Stomach (tissue), 9 donors: Measurements from ENCODE around the gene OTUD5. TPM values are rescaled to one million over a fixed set of nuclear protein-coding genes. Genes with fewer than 3 reads are reported as not detected.

Source experiments
- DNase-seq, 2 donors: peaks; one replicate each; pipeline versions ENCODE4 v3.0.0 to v3.0.0-alpha.2; 2013 to 2019
- H3K27ac ChIP-seq, 5 donors: fragments of 200-600 bp in 4 of 5; sonication (generic) in 4 of 5; one replicate each; pipeline ENCODE4 v1.5.1; 2013 to 2019; ENCODE audit warnings: mild to moderate bottlenecking in 1 of 5, moderate library complexity in 1 of 5
- H3K27me3 ChIP-seq, 3 donors: fragments of 200-600 bp; sonication (generic); one replicate each; pipeline ENCODE4 v1.5.1; 2017 to 2019; ENCODE audit warnings: mixed run types in 1 of 3
- H3K36me3 ChIP-seq, 4 donors: fragments of 200-600 bp; sonication (generic); 1 replicate in 3 of 4; 2 replicates in 1 of 4; pipeline ENCODE4 v1.5.1; 2016 to 2019
- H3K4me1 ChIP-seq, 4 donors: fragments of 200-600 bp; sonication (generic); one replicate each; pipeline ENCODE4 v1.5.1; 2016 to 2019
- H3K4me3 ChIP-seq, 4 donors: fragments of 200-600 bp; sonication (generic) in 3 of 4; one replicate each; pipeline ENCODE4 v1.5.1; 2016 to 2019; ENCODE audit warnings: mild to moderate bottlenecking in 1 of 4
- H3K9me3 ChIP-seq, 4 donors: fragments of 200-600 bp; sonication (generic); one replicate each; pipeline ENCODE4 v1.5.1; 2016 to 2019
- CTCF ChIP-seq, 7 experiments: fragments of 450-650 bp in 4 of 7; fragments of 200-600 bp in 3 of 7; sonication (generic) in 3 of 7; IDR thresholded peaks; one replicate each; pipeline ENCODE4 v1.5.1; 2016 to 2019; ENCODE audit warnings: antibody characterized with exemption in 7 of 7, control low read depth in 2 of 7, mild to moderate bottlenecking in 1 of 7
- EP300 ChIP-seq: sonication (generic); formaldehyde crosslinking; IDR thresholded peaks from one replicate; pipeline ENCODE4 v1.6.1; 2017; ENCODE audit warnings: antibody characterized with exemption
- POLR2A ChIP-seq, 4 donors: fragments of 450-650 bp; IDR thresholded peaks; one replicate each; pipeline ENCODE4 v1.6.1; 2016; ENCODE audit warnings: antibody characterized with exemption in 4 of 4, control low read depth in 2 of 4, mild to moderate bottlenecking in 1 of 4, moderate library complexity in 1 of 4
- POLR2AphosphoS5 ChIP-seq, 3 donors: sonication (generic); formaldehyde crosslinking; IDR thresholded peaks; one replicate each; pipeline ENCODE4 v1.6.1; 2016; ENCODE audit warnings: antibody characterized with exemption in 3 of 3
- WGBS, 5 donors: extraction: QIAGEN DNeasy Blood & Tissue Kit in 3 of 5; methylation state at CpG; one replicate each; pipeline versions ENCODE4 v1.1.5 to v1.1.7; 2013 to 2018; 5-methylcytosine and 5-hydroxymethylcytosine counted together
- intact Hi-C: fragments of 100-400 bp; cut with DNase I; formaldehyde crosslinking; loops from one replicate; pipeline ENCODE4 v1.15.1; 2023; ENCODE audit warnings: low total_unique reads
- polyA plus RNA-seq, 3 donors: library from polyadenylated mRNA; stranded (reverse); fragments of 200-250 nt; gene quantifications; one replicate each; pipeline ENCODE4 v1.2.3, GENCODE V29; 2013
- total RNA-seq, 5 donors: library from RNA; depleted of rRNA; stranded (reverse); fragments of >200 nt; gene quantifications; one replicate each; pipeline versions ENCODE4 v1.1.0 to v1.2.3, GENCODE V29; 2014 to 2016
- donor health status: healthy with polysubstance abuse.
- donor health status: Bipolar disorder and iron deficiency.
- donor health status: healthy.

Gene OTUD5
- total and polyA plus RNA-seq, 8 donors, result 16.1 to 163 (median 22.8) TPM

DNA sequence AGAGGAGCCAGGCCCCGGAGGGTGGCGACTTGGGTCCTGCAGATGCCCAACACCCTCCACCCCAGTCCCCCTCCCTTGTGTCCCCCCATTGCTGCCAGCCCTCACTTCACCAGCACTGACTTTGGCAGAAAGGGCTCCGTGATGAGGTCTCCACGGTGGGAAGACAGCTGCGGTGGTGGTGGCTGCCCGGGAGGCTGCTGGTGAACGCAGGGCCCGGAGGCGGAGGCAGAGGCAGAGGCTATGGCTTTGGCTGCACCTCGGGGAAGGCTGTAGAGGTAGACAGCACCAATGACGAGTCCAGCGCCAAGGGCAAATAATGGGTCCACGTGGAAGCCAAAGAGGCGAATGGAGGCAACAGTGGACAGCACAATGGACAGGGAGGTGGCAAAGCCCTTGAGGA is 52.8 kb downstream of the OTUD5 start:
- H3K27ac ChIP-seq, result no peak overlapping the region

GRCh38 chrX:48904180-48904579 is 53.2 kb downstream of the OTUD5 start:
- 68 to 79% (median 70%) methylated on average over 6 to 8 of the region's 8 CpGs for WGBS, 5 donors
- H3K27ac ChIP-seq, result no peak overlapping the region
- DNase-seq, result no peak
- peaks cover 16 to 75% (median 70%) of the 10 kb centered on the region in 4 donors for H3K36me3 ChIP-seq
- H3K4me1 ChIP-seq, result peaks cover 0 to 8% (median 5%) of the 10 kb centered on the region in 4 donors
- no peaks in the 10 kb centered on the region for H3K9me3 ChIP-seq
- TF ChIP-seq EP300, result no peak
- TF ChIP-seq POLR2AphosphoS5 (IDR thresholded peaks at IDR 0.05), result no peak
- no peak for TF ChIP-seq POLR2A (IDR thresholded peaks at IDR 0.05)
- no peak for TF ChIP-seq CTCF (IDR thresholded peaks at IDR 0.05)
- H3K27me3 ChIP-seq, result no peaks in the 10 kb centered on the region
- H3K4me3 ChIP-seq, result no peak overlapping the region
- intact Hi-C loops, result no loop called here

More for the DNA sequence above, 52.8 kb downstream of the OTUD5 start:
- WGBS, 5 donors, result 77 to 86% (median 79%) methylated on average over 4 to 14 of the region's 14 CpGs
- TF ChIP-seq EP300 (no peak), CTCF (IDR thresholded peaks at IDR 0.05) (no peak), POLR2A (IDR thresholded peaks at IDR 0.05) (no peak), POLR2AphosphoS5 (IDR thresholded peaks at IDR 0.05) (no peak)
- intact Hi-C loops, result no loop called here
- Histone ChIP-seq H3K4me3 (no peak overlapping the region), H3K4me1 (peaks cover 0 to 4% (median 1%) of the 10 kb centered on the region in 4 donors), H3K36me3 (peaks cover 16 to 79% (median 69%) of the 10 kb centered on the region in 4 donors), H3K27me3 (no peaks in the 10 kb centered on the region), H3K9me3 (no peaks in the 10 kb centered on the region)
- DNase-seq, result no peak

DNA sequence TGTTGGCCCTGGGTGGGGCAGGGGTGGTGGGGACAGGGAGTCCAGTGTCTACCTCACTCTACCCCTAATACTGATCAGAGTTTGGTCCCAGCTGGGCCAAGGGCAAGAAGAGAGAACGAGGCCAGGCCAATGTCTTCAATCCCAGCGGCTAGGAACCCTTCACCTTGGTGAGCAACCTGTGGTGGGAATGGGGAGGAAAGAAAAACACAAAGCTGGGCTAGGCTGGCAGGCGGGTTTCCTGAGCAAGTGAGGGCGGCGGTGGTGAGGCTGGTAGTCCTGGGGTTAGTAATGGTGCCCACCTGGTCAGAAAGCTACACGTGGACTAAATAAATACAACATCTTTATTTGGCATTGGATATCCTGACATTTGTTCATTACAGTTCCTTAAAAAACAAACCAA is 54.1 kb downstream of the OTUD5 start:
- DNase-seq, result no peak
- intact Hi-C loops, result no loop called here
- TF ChIP-seq POLR2AphosphoS5 (IDR thresholded peaks at IDR 0.05) (no peak), POLR2A (IDR thresholded peaks at IDR 0.05) (no peak), CTCF (IDR thresholded peaks at IDR 0.05) (no peak), EP300 (no peak)
- H3K9me3 ChIP-seq, result no peaks in the 10 kb centered on the region
- H3K36me3 ChIP-seq, result peaks cover 16 to 73% (median 69%) of the 10 kb centered on the region in 4 donors
- H3K27ac ChIP-seq, result no peak overlapping the region
- no peaks in the 10 kb centered on the region for H3K27me3 ChIP-seq
- H3K4me3 ChIP-seq, result no peak overlapping the region
- 78 to 91% (median 84%) methylated on average over 6 of the region's 6 CpGs for WGBS, 5 donors
- H3K4me1 ChIP-seq, result peaks cover 0 to 12% (median 10%) of the 10 kb centered on the region in 4 donors

DNA sequence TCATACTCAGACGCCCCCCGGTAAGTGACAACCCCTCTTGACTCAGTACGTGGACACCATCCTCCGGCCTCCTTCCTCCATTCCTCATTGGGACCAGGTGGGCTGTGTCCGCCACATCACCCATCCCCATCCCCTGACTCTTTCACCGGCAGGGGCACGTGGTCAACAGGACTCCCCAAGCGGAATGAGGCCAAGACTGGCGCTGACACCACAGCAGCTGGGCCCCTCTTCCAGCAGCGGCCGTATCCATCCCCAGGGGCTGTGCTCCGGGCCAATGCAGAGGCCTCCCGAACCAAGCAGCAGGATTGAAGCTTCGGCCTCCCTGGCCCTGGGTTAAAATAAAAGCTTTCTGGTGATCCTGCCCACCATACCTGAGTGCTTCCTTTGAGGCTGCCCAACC is 54.6 kb downstream of the OTUD5 start:
- WGBS, 5 donors, result 81 to 93% (median 91%) methylated on average over 12 to 14 of the region's 14 CpGs
- TF ChIP-seq POLR2A (IDR thresholded peaks at IDR 0.05), result no peak
- no peak for TF ChIP-seq EP300
- TF ChIP-seq POLR2AphosphoS5 (IDR thresholded peaks at IDR 0.05), result no peak
- no peak for TF ChIP-seq CTCF (IDR thresholded peaks at IDR 0.05)

More for the DNA sequence above, 54.6 kb downstream of the OTUD5 start:
- no peak for DNase-seq
- Histone ChIP-seq H3K27me3 (no peaks in the 10 kb centered on the region), H3K9me3 (peaks cover 0 to 3% (median 0%) of the 10 kb centered on the region in 4 donors), H3K27ac (no peak overlapping the region), H3K36me3 (peaks cover 16 to 73% (median 66%) of the 10 kb centered on the region in 4 donors), H3K4me1 (peaks cover 0 to 14% (median 10%) of the 10 kb centered on the region in 4 donors), H3K4me3 (no peak overlapping the region)
- intact Hi-C loops, result no loop called here
